Naive thymus-derived CD4-positive, alpha-beta T cell (primary cell): Measurements from ENCODE around the gene SULT1A1. TPM values are rescaled to one million over a fixed set of nuclear protein-coding genes. Genes with fewer than 3 reads are reported as not detected.
"Not testable (repeated sequence)": the region's sequence is repeated elsewhere in the genome, so short reads cannot be mapped to it uniquely, and the experiment has no call there.

Experiments used
- ATAC-seq: fragments of 150-1000 bp; cut with Tn5 transposase; 2 replicates; pipeline ENCODE4 v1.10.0; 2021; ENCODE audit warnings: mild to moderate bottlenecking, moderate library complexity
- CTCF ChIA-PET: fragments of 350-600 bp; sonication (Branson Sonifier 250); formaldehyde crosslinking; loops from one replicate; lab custom pipeline; 2021; ENCODE audit warnings: antibody characterized with exemption; lab: Charles Lee
- POLR2A ChIA-PET: fragments of 350-600 bp; sonication (Branson Sonifier 250); formaldehyde crosslinking; loops from one replicate; lab custom pipeline; 2021; ENCODE audit warnings: antibody characterized with exemption, inconsistent platforms; lab: Charles Lee
- DNase-seq, 9 donors: peaks; one replicate each; pipeline versions ENCODE4 v3.0.0 to v3.0.0-alpha.2; 2020 to 2022; ENCODE audit warnings: mixed read lengths in 1 of 9
- H3K27ac ChIP-seq: one replicate; pipeline ENCODE4 v1.7.0; 2013; ENCODE audit warnings: mild to moderate bottlenecking, low read depth, low read length, moderate library complexity
- H3K27me3 ChIP-seq, 2 donors: one replicate each; pipeline ENCODE4 v1.7.0; 2013; ENCODE audit warnings: low read length in 2 of 2, mild to moderate bottlenecking in 2 of 2, moderate library complexity in 2 of 2; ENCODE audit not compliant: control insufficient read depth in 2 of 2, insufficient read depth in 2 of 2
- H3K36me3 ChIP-seq, 3 experiments: 1 replicate in 2 of 3; 2 replicates in 1 of 3; pipeline ENCODE4 v1.7.0; 2013; ENCODE audit warnings: low read length in 3 of 3, mild to moderate bottlenecking in 3 of 3, moderate library complexity in 1 of 3; ENCODE audit not compliant: insufficient read depth in 3 of 3, control insufficient read depth in 2 of 3
- H3K4me1 ChIP-seq, 2 donors: one replicate each; pipeline ENCODE4 v1.7.0; 2013; ENCODE audit warnings: low read length in 2 of 2, mild to moderate bottlenecking in 2 of 2, moderate library complexity in 1 of 2; ENCODE audit not compliant: control insufficient read depth in 2 of 2, insufficient read depth in 2 of 2
- H3K4me3 ChIP-seq: 2 replicates; pipeline ENCODE4 v1.7.0; 2013; ENCODE audit warnings: mild to moderate bottlenecking, low read length
- H3K9me3 ChIP-seq, 3 experiments: 1 replicate in 2 of 3; 2 replicates in 1 of 3; pipeline ENCODE4 v1.7.0; 2013; ENCODE audit warnings: low read length in 3 of 3; ENCODE audit not compliant: control insufficient read depth in 2 of 3
- H3K27ac Mint-ChIP-seq, 9 donors: one replicate each; pipeline ENCODE4 v1.8.0; 2020 to 2022; ENCODE audit warnings: mixed read lengths in 9 of 9, mild to moderate bottlenecking in 8 of 9, moderate library complexity in 5 of 9, inconsistent platforms in 2 of 9
- H3K27me3 Mint-ChIP-seq, 5 donors: one replicate each; pipeline ENCODE4 v1.8.0; 2021 to 2022; ENCODE audit warnings: mixed read lengths in 5 of 5, mild to moderate bottlenecking in 1 of 5
- H3K36me3 Mint-ChIP-seq, 5 donors: one replicate each; pipeline ENCODE4 v1.8.0; 2020 to 2022; ENCODE audit warnings: mixed read lengths in 5 of 5, mild to moderate bottlenecking in 3 of 5, inconsistent platforms in 1 of 5
- H3K4me1 Mint-ChIP-seq, 7 donors: one replicate each; pipeline ENCODE4 v1.8.0; 2020 to 2022; ENCODE audit warnings: mixed read lengths in 7 of 7, mild to moderate bottlenecking in 3 of 7, inconsistent platforms in 1 of 7
- H3K4me3 Mint-ChIP-seq, 10 donors: one replicate each; pipeline ENCODE4 v1.8.0; 2020 to 2022; ENCODE audit warnings: mild to moderate bottlenecking in 10 of 10, mixed read lengths in 10 of 10, moderate library complexity in 6 of 10, inconsistent platforms in 2 of 10
- H3K9me3 Mint-ChIP-seq, 11 donors: one replicate each; pipeline ENCODE4 v1.8.0; 2020 to 2022; ENCODE audit warnings: mixed read lengths in 11 of 11, mild to moderate bottlenecking in 4 of 11, inconsistent platforms in 1 of 11, moderate library complexity in 1 of 11
- intact Hi-C, 2 donors: fragments of 100-400 bp; cut with micrococcal nuclease; formaldehyde crosslinking; loops; one replicate each; pipeline ENCODE4 v1.15.1; 2023
- polyA plus RNA-seq, 2 donors: library from polyadenylated mRNA; unstranded; fragments of 300-500 nt; fragmentation: Illumina TruSeq; gene quantifications; one replicate each; pipeline ENCODE4 v1.2.3, GENCODE V29; 2021
- total RNA-seq, 6 experiments: library from RNA in 5 of 6; stranded (reverse) in 5 of 6; gene quantifications; 1 replicate in 5 of 6; 2 replicates in 1 of 6; pipeline ENCODE4 v1.2.3 and lab custom pipeline; 2021 to 2026

The SULT1A1 gene
- total and polyA plus RNA-seq, 7 experiments from 2014 or later, result 9.2 to 70.8 (median 18.5) TPM

- Mint-ChIP-seq H3K4me1 (peaks cover 0 to 12% (median 7%) of the 10 kb centered on the region in 7 donors), H3K27me3 (no peaks in the 10 kb centered on the region), H3K9me3 (no peaks in the 10 kb centered on the region), H3K36me3 (no peaks in the 10 kb centered on the region), H3K27ac (peak overlapping the region in 2 of 9 donors; percentile 28 to 59), H3K4me3 (no peak overlapping the region)
- no peak for ATAC-seq
- Histone ChIP-seq H3K4me1 (no peaks in the 10 kb centered on the region), H3K4me3 (no peak overlapping the region), H3K27ac (no peak overlapping the region), H3K27me3 (no peaks in the 10 kb centered on the region), H3K9me3 (no peaks in the 10 kb centered on the region), H3K36me3 (no peaks in the 10 kb centered on the region)
- ChIA-PET POLR2A (interaction anchor here (1.6 kb wide), 1 partner anchor 13 kb away, joined by 5 read pairs; no protein-coding TSS in a partner anchor), CTCF (no interaction called here)
- intact Hi-C loops, result no loop called here
- no peak for DNase-seq
These were observed 12.1 kb downstream of the SULT1A1 start for GRCh38 chr16:28597692-28598261.

GRCh38 chr16:28596840-28597691 lies 12.8 kb downstream of the SULT1A1 start, which contains the start of gene SULT1A2:
Gene SULT1A2, minus strand, starts transcription at chr16:28597050. Its CDS starts 1,120 bp downstream, at chr16:28595930.
- H3K4me3 Mint-ChIP-seq, result no peak within 1 kb of the TSS
- peak within 1 kb of the TSS in 6 of 9 donors; percentile 14 to 63 (median 46) for H3K27ac Mint-ChIP-seq
- no peak within 1 kb of the TSS for H3K27ac ChIP-seq
- no peak for DNase-seq
- peaks cover 0 to 4% (median 0%) of the 10 kb centered on the region in 3 experiments for H3K36me3 ChIP-seq
- H3K4me1 ChIP-seq, result no peaks in the 10 kb centered on the region
- H3K4me3 ChIP-seq, result no peak within 1 kb of the TSS
- no peaks in the 10 kb centered on the region for H3K27me3 ChIP-seq
- CTCF ChIA-PET, result no interaction called here
- H3K27me3 Mint-ChIP-seq, result no peaks in the 10 kb centered on the region
- intact Hi-C loops, result no loop called here
- POLR2A ChIA-PET, result interaction anchor here (1.6 kb wide), 1 partner anchor 14 kb away, joined by 5 read pairs; no protein-coding TSS in a partner anchor
- peaks cover 0 to 12% (median 7%) of the 10 kb centered on the region in 7 donors for H3K4me1 Mint-ChIP-seq
- H3K9me3 Mint-ChIP-seq, result no peaks in the 10 kb centered on the region
- peaks cover 0 to 4% (median 0%) of the 10 kb centered on the region in 5 donors for H3K36me3 Mint-ChIP-seq
- no peaks in the 10 kb centered on the region for H3K9me3 ChIP-seq
- no peak for ATAC-seq

- POLR2A ChIA-PET, result no interaction called here
- ATAC-seq, result no peak
- H3K4me3 Mint-ChIP-seq, result no peak overlapping the region
- H3K4me1 Mint-ChIP-seq, result peaks cover 0 to 12% (median 7%) of the 10 kb centered on the region in 7 donors
- CTCF ChIA-PET, result no interaction called here
- Histone ChIP-seq H3K27me3 (no peaks in the 10 kb centered on the region), H3K27ac (no peak overlapping the region), H3K9me3 (no peaks in the 10 kb centered on the region), H3K4me1 (no peaks in the 10 kb centered on the region), H3K36me3 (peaks cover 0 to 13% (median 0%) of the 10 kb centered on the region in 3 experiments), H3K4me3 (no peak overlapping the region)
- H3K36me3 Mint-ChIP-seq, result peaks cover 0 to 11% (median 0%) of the 10 kb centered on the region in 5 donors
- peak overlapping the region in 2 of 9 donors; percentile 17 to 59 for H3K27ac Mint-ChIP-seq
- H3K9me3 Mint-ChIP-seq, result no peaks in the 10 kb centered on the region
- H3K27me3 Mint-ChIP-seq, result no peaks in the 10 kb centered on the region
- intact Hi-C loops, result no loop called here
- DNase-seq, result no peak
These were observed 13.7 kb downstream of the SULT1A1 start for GRCh38 chr16:28596115-28596630.

DNA sequence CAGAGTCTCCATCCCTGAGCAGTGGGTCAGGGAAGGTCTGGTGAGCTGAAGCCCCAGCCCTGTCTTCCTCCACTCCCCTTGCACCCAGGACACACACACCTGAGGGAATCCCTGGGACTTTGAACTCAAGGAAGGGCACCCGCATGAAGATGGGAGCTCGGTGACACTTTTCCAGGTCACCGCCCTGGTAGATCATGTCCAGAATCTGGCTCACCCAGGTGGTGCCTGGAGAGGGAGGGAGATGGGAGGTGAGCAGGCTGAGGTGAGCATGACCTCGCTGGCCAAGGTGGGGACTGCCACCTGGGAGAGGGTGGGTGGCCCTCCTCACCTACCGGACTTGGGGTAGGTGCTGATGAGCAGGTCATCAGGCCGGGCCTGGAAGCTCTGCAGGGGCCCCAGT lies 14.4 kb downstream of the SULT1A1 start:
- H3K4me3 ChIP-seq, ATAC-seq, intact Hi-C loops, H3K4me3 Mint-ChIP-seq, H3K9me3 ChIP-seq, H3K4me1 ChIP-seq, DNase-seq, H3K27me3 ChIP-seq, H3K27me3 Mint-ChIP-seq, CTCF ChIA-PET, H3K27ac ChIP-seq, H3K9me3 Mint-ChIP-seq: not testable (repeated sequence)
- peak overlapping the region in 3 of 9 donors; percentile 36 to 56 (median 42) for H3K27ac Mint-ChIP-seq
- peaks cover 0 to 12% (median 7%) of the 10 kb centered on the region in 7 donors for H3K4me1 Mint-ChIP-seq
- POLR2A ChIA-PET, result interaction anchor here (1.0 kb wide), 1 partner anchor 16 kb away, joined by 5 read pairs; no protein-coding TSS in a partner anchor
- peaks cover 0 to 17% (median 0%) of the 10 kb centered on the region in 5 donors for H3K36me3 Mint-ChIP-seq
- H3K36me3 ChIP-seq, result peaks cover 0 to 21% (median 0%) of the 10 kb centered on the region in 3 experiments

GRCh38 chr16:28592979-28593553 lies 16.8 kb downstream of the SULT1A1 start:
- peaks cover 0 to 44% (median 0%) of the 10 kb centered on the region in 3 experiments for H3K36me3 ChIP-seq
- DNase-seq, result no peak
- Mint-ChIP-seq H3K4me3 (no peak overlapping the region), H3K4me1 (peaks cover 0 to 12% (median 7%) of the 10 kb centered on the region in 7 donors), H3K27ac (peak overlapping the region in 8 of 9 donors; percentile 48 to 93 (median 72)), H3K27me3 (no peaks in the 10 kb centered on the region), H3K9me3 (no peaks in the 10 kb centered on the region), H3K36me3 (peaks cover 0 to 28% (median 3%) of the 10 kb centered on the region in 5 donors)
- no peaks in the 10 kb centered on the region for H3K4me1 ChIP-seq
- H3K27ac ChIP-seq, result no peak overlapping the region
- no peaks in the 10 kb centered on the region for H3K27me3 ChIP-seq
- ChIA-PET CTCF (no interaction called here), POLR2A (interaction anchor here (0.6 to 0.9 kb wide), 2 partner anchors 12 to 301 kb away, joined by 3 to 7 read pairs; partner anchors contain the start of gene SBK1)
- H3K9me3 ChIP-seq, result no peaks in the 10 kb centered on the region
- no peak for ATAC-seq
- no peak overlapping the region for H3K4me3 ChIP-seq
- intact Hi-C loops, result no loop called here

DNA sequence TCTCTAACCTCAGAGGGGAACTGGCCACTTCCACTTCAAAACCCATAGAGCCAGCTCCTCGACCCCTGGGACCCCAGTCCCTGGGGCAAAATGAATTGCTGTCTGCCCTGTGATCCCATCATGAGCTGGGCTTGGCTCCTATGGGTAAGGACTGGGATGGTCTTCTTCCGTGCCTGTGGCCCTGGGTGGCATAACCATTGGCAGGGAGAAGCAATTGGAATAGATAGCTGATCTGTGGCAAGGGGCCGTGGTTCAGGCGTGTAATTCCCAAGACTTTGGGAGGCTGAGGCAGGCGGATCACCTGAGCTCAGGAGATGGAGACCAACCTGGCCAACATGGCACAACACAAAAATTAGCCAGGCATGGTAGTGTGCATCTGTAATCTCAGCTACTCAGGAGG lies 17.3 kb downstream of the SULT1A1 start:
- peaks cover 0 to 9% (median 6%) of the 10 kb centered on the region in 7 donors for H3K4me1 Mint-ChIP-seq
- peak overlapping the region in 5 of 9 donors; percentile 26 to 66 (median 40) for H3K27ac Mint-ChIP-seq
- peaks cover 0 to 28% (median 3%) of the 10 kb centered on the region in 5 donors for H3K36me3 Mint-ChIP-seq
- Histone ChIP-seq H3K36me3 (peaks cover 0 to 50% (median 0%) of the 10 kb centered on the region in 3 experiments), H3K4me1 (no peaks in the 10 kb centered on the region), H3K4me3 (no peak overlapping the region), H3K27me3 (no peaks in the 10 kb centered on the region), H3K9me3 (no peaks in the 10 kb centered on the region), H3K27ac (no peak overlapping the region)
- ATAC-seq (no peak), DNase-seq (no peak)
- no peaks in the 10 kb centered on the region for H3K9me3 Mint-ChIP-seq
- POLR2A ChIA-PET, result interaction anchor here (0.9 kb wide), 1 partner anchor 300 kb away, joined by 3 read pairs; the partner anchor contains the start of gene SBK1
- no peak overlapping the region for H3K4me3 Mint-ChIP-seq
- no peaks in the 10 kb centered on the region for H3K27me3 Mint-ChIP-seq
- intact Hi-C loops, result no loop called here
- CTCF ChIA-PET, result no interaction called here
